Right atrium auricular region (tissue), 2 donors: ENCODE data around the gene TENT4A. TPM values are rescaled to one million over a fixed set of nuclear protein-coding genes. Genes with fewer than 3 reads are reported as not detected.
"Not testable (repeated sequence)": the region's sequence is repeated elsewhere in the genome, so short reads cannot be mapped to it uniquely, and the experiment has no call there.

Experiments used
- DNase-seq: peaks from one replicate; pipeline ENCODE4 v3.0.0-alpha.2; 2019; ENCODE audit warnings: low spot score
- H3K27ac ChIP-seq, 2 donors: fragments of 200-600 bp; sonication (generic); 1 replicate in 1 of 2; 2 replicates in 1 of 2; pipeline ENCODE4 v1.5.1; 2016 to 2019
- H3K27me3 ChIP-seq, 2 donors: fragments of 200-600 bp; sonication (generic); one replicate each; pipeline versions ENCODE4 v1.5.1 to v1.6.0; 2017 to 2019
- H3K36me3 ChIP-seq: fragments of 200-600 bp; sonication (generic); one replicate; pipeline ENCODE4 v1.5.1; 2016
- H3K4me1 ChIP-seq, 2 donors: fragments of 200-600 bp; sonication (generic); one replicate each; pipeline versions ENCODE4 v1.5.1 to v1.6.0; 2017 to 2019
- H3K4me3 ChIP-seq, 2 donors: fragments of 200-600 bp; sonication (generic); 1 replicate in 1 of 2; 2 replicates in 1 of 2; pipeline ENCODE4 v1.5.1; 2017 to 2019; ENCODE audit warnings: mild to moderate bottlenecking in 1 of 2, moderate library complexity in 1 of 2
- H3K9me3 ChIP-seq, 2 donors: fragments of 200-600 bp; sonication (generic); one replicate each; pipeline ENCODE4 v1.5.1; 2019
- CTCF ChIP-seq, 2 donors: fragments of 200-600 bp; sonication (generic); IDR thresholded peaks; one replicate each; pipeline ENCODE4 v1.5.1; 2019; ENCODE audit warnings: antibody characterized with exemption in 2 of 2
- total RNA-seq, 2 donors: library from RNA; depleted of rRNA; stranded (reverse); fragments of >200 nt; gene quantifications; one replicate each; pipeline ENCODE4 v1.1.0, GENCODE V29; 2016

Gene TENT4A
- total RNA-seq, result 10 to 100 TPM in 1 of 2 donors, 1 to 10 TPM in 1; 7.3 to 14.9 TPM

- Histone ChIP-seq H3K36me3 (no peaks in the 10 kb centered on the region), H3K27me3 (no peaks in the 10 kb centered on the region), H3K4me1 (peaks cover 0 to 47% of the 10 kb centered on the region in 2 donors), H3K4me3 (peak within 1 kb of the TSS; percentile 60 to 79), H3K9me3 (no peaks in the 10 kb centered on the region), H3K27ac (peak within 1 kb of the TSS; percentile 95 to 98)
- peak; percentile 58 for DNase-seq
- no peak for TF ChIP-seq CTCF (IDR thresholded peaks at IDR 0.05)
Observed at GRCh38 chr5:6713274-6714225, at the start of gene TENT4A. Gene TENT4A (plus strand): TSS chr5:6713432. CDS start chr5:6713984, 552 bp downstream.

GRCh38 chr5:6666762-6667161, 46.5 kb upstream of the TENT4A start:
- no peaks in the 10 kb centered on the region for H3K36me3 ChIP-seq

GRCh38 chr5:6667648-6668047, 45.6 kb upstream of the TENT4A start:
- TF ChIP-seq CTCF (IDR thresholded peaks at IDR 0.05), result no peak
- no peak overlapping the region for H3K27ac ChIP-seq
- no peaks in the 10 kb centered on the region for H3K36me3 ChIP-seq
- DNase-seq, result no peak
- peaks cover 0 to under 1% of the 10 kb centered on the region in 2 donors for H3K9me3 ChIP-seq
- no peaks in the 10 kb centered on the region for H3K27me3 ChIP-seq
- no peak overlapping the region for H3K4me3 ChIP-seq
- no peaks in the 10 kb centered on the region for H3K4me1 ChIP-seq

More at GRCh38 chr5:6666762-6667161, 46.5 kb upstream of the TENT4A start:
- H3K4me3 ChIP-seq, result no peak overlapping the region
- no peak overlapping the region for H3K27ac ChIP-seq
- no peak for TF ChIP-seq CTCF (IDR thresholded peaks at IDR 0.05)
- DNase-seq, result no peak
- no peaks in the 10 kb centered on the region for H3K27me3 ChIP-seq
- no peaks in the 10 kb centered on the region for H3K4me1 ChIP-seq
- no peaks in the 10 kb centered on the region for H3K9me3 ChIP-seq

GRCh38 chr5:6668717-6669116, 44.5 kb upstream of the TENT4A start:
- not testable (repeated sequence) for DNase-seq, H3K4me1 ChIP-seq, H3K9me3 ChIP-seq, H3K27ac ChIP-seq, H3K4me3 ChIP-seq, H3K36me3 ChIP-seq, H3K27me3 ChIP-seq

- Histone ChIP-seq H3K4me1 (no peaks in the 10 kb centered on the region), H3K9me3 (peaks cover 0 to 7% of the 10 kb centered on the region in 2 donors), H3K36me3 (no peaks in the 10 kb centered on the region), H3K27me3 (no peaks in the 10 kb centered on the region), H3K27ac (no peak overlapping the region), H3K4me3 (no peak overlapping the region)
- DNase-seq, result no peak
- no peak for TF ChIP-seq CTCF (IDR thresholded peaks at IDR 0.05)
Observed at GRCh38 chr5:6673031-6673430, 40.2 kb upstream of the TENT4A start.

- Histone ChIP-seq H3K4me1 (no peaks in the 10 kb centered on the region), H3K4me3 (no peak overlapping the region), H3K27ac (no peak overlapping the region), H3K27me3 (no peaks in the 10 kb centered on the region), H3K9me3 (peaks cover 0 to 7% of the 10 kb centered on the region in 2 donors), H3K36me3 (no peaks in the 10 kb centered on the region)
- DNase-seq, result no peak
- TF ChIP-seq CTCF (IDR thresholded peaks at IDR 0.05), result no peak
Observed at GRCh38 chr5:6673963-6674362, 39.3 kb upstream of the TENT4A start.
